ENCODE data around the gene CHCHD4.

The CHCHD4 gene

GRCh38 chr3:14144423-14145075, 19.9 kb upstream of the CHCHD4 start:
- TF ChIP-seq GATA3 (IDR thresholded peaks at IDR 0.05; ENCODE audit: low read depth, low read length) (no peak), GATA2 (IDR thresholded peaks at IDR 0.05; ENCODE audit: low read depth, low read length) (no peak)

GRCh38 chr3:14143271-14144225, 18.9 kb upstream of the CHCHD4 start:
- no peak for TF ChIP-seq GATA2 (IDR thresholded peaks at IDR 0.05; ENCODE audit: low read depth, low read length)
- TF ChIP-seq GATA3 (IDR thresholded peaks at IDR 0.05; ENCODE audit: low read depth, low read length): no peak

- no peak for TF ChIP-seq GATA3 (IDR thresholded peaks at IDR 0.05; ENCODE audit: low read depth, low read length)
- TF ChIP-seq GATA2 (IDR thresholded peaks at IDR 0.05; ENCODE audit: low read depth, low read length): no peak
Observed at GRCh38 chr3:14142567-14143270, 18.0 kb upstream of the CHCHD4 start.

GRCh38 chr3:14141602-14142341, 17.1 kb upstream of the CHCHD4 start:
- TF ChIP-seq GATA2 (IDR thresholded peaks at IDR 0.05; ENCODE audit: low read depth, low read length) (no peak), GATA3 (IDR thresholded peaks at IDR 0.05; ENCODE audit: low read depth, low read length) (no peak)

- TF ChIP-seq GATA3 (IDR thresholded peaks at IDR 0.05; ENCODE audit: low read depth, low read length) (no peak), GATA2 (IDR thresholded peaks at IDR 0.05; ENCODE audit: low read depth, low read length) (no peak)
Observed at GRCh38 chr3:14141144-14141543, 16.5 kb upstream of the CHCHD4 start.

GRCh38 chr3:14140668-14141067, 16.0 kb upstream of the CHCHD4 start:
- no peak for TF ChIP-seq GATA2 (IDR thresholded peaks at IDR 0.05; ENCODE audit: low read depth, low read length)
- TF ChIP-seq GATA3 (IDR thresholded peaks at IDR 0.05; ENCODE audit: low read depth, low read length): no peak

- TF ChIP-seq GATA3 (IDR thresholded peaks at IDR 0.05; ENCODE audit: low read depth, low read length): no peak
- no peak for TF ChIP-seq GATA2 (IDR thresholded peaks at IDR 0.05; ENCODE audit: low read depth, low read length)
Observed at GRCh38 chr3:14139771-14140170, 15.1 kb upstream of the CHCHD4 start.

GRCh38 chr3:14138878-14139655, 14.4 kb upstream of the CHCHD4 start:
- no peak for TF ChIP-seq GATA3 (IDR thresholded peaks at IDR 0.05; ENCODE audit: low read depth, low read length)
- TF ChIP-seq GATA2 (IDR thresholded peaks at IDR 0.05; ENCODE audit: low read depth, low read length): no peak

- TF ChIP-seq GATA2 (IDR thresholded peaks at IDR 0.05; ENCODE audit: low read depth, low read length): no peak
- TF ChIP-seq GATA3 (IDR thresholded peaks at IDR 0.05; ENCODE audit: low read depth, low read length): no peak
Observed at GRCh38 chr3:14138109-14138877, 13.6 kb upstream of the CHCHD4 start.

- TF ChIP-seq GATA2 (IDR thresholded peaks at IDR 0.05; ENCODE audit: low read depth, low read length): no peak
- TF ChIP-seq GATA3 (IDR thresholded peaks at IDR 0.05; ENCODE audit: low read depth, low read length): no peak
Observed at GRCh38 chr3:14137445-14137844, 12.8 kb upstream of the CHCHD4 start.

GRCh38 chr3:14137004-14137403, 12.3 kb upstream of the CHCHD4 start:
- no peak for TF ChIP-seq GATA2 (IDR thresholded peaks at IDR 0.05; ENCODE audit: low read depth, low read length)
- TF ChIP-seq GATA3 (IDR thresholded peaks at IDR 0.05; ENCODE audit: low read depth, low read length): no peak

GRCh38 chr3:14135581-14135980, 10.9 kb upstream of the CHCHD4 start:
- TF ChIP-seq GATA3 (IDR thresholded peaks at IDR 0.05; ENCODE audit: low read depth, low read length): no peak
- TF ChIP-seq GATA2 (IDR thresholded peaks at IDR 0.05; ENCODE audit: low read depth, low read length): no peak

Measured in SH-SY5Y (cell line).